Fibroblast of lung (primary cell): ENCODE data around the gene RAP1GAP2. TPM values are rescaled to one million over a fixed set of nuclear protein-coding genes. Genes with fewer than 3 reads are reported as not detected.
A peak's percentile ranks its signal among the peaks of the same experiment; 100 is the strongest.

Experiments
- DNase-seq, 2 donors: peaks; one replicate each; pipeline versions ENCODE4 v3.0.0 to v3.0.0-alpha.2; 2010; ENCODE audit warnings: low read depth in 2 of 2
- H2AFZ ChIP-seq: 2 replicates; pipeline ENCODE4 v1.5.1; 2012; ENCODE audit warnings: low read length, control low read depth, inconsistent platforms
- H3K27ac ChIP-seq: 2 replicates; pipeline ENCODE4 v1.5.1; 2011; ENCODE audit warnings: low read length, control low read depth; ENCODE audit not compliant: insufficient read depth
- H3K27me3 ChIP-seq: 2 replicates; pipeline ENCODE4 v1.5.1; 2011; ENCODE audit warnings: mild to moderate bottlenecking, low read length; ENCODE audit not compliant: control insufficient read depth, insufficient read depth
- H3K36me3 ChIP-seq: 2 replicates; pipeline ENCODE4 v1.5.1; 2011; ENCODE audit warnings: low read length; ENCODE audit not compliant: control insufficient read depth, insufficient read depth
- H3K4me1 ChIP-seq: 2 replicates; pipeline ENCODE4 v1.5.1; 2011; ENCODE audit warnings: low read length; ENCODE audit not compliant: control insufficient read depth, insufficient read depth; ENCODE audit errors: extremely low read depth
- H3K4me2 ChIP-seq: 2 replicates; pipeline ENCODE4 v1.5.1; 2011; ENCODE audit warnings: low read length, control low read depth; ENCODE audit not compliant: insufficient read depth; ENCODE audit errors: extremely low read depth
- H3K4me3 ChIP-seq, 4 experiments: fragments of 200-600 bp in 1 of 4; sonication (generic) in 1 of 4; replicated peaks in 1 of 4; 2 replicates each; pipeline ENCODE4 v1.5.1; 2011 to 2016; ENCODE audit warnings: low read length in 4 of 4, low read depth in 3 of 4, mild to moderate bottlenecking in 3 of 4, control low read depth in 2 of 4, inconsistent platforms in 1 of 4, mixed read lengths in 1 of 4; ENCODE audit not compliant: insufficient read depth in 1 of 4; ENCODE audit errors: control extremely low read depth in 1 of 4
- H3K79me2 ChIP-seq: 2 replicates; pipeline ENCODE4 v1.5.1; 2012; ENCODE audit warnings: mild to moderate bottlenecking, low read length, inconsistent platforms; ENCODE audit not compliant: control insufficient read depth, insufficient read depth
- H3K9ac ChIP-seq: 2 replicates; pipeline ENCODE4 v1.5.1; 2011; ENCODE audit warnings: mild to moderate bottlenecking, low read length, control low read depth; ENCODE audit not compliant: insufficient read depth
- H3K9me3 ChIP-seq: 2 replicates; pipeline ENCODE4 v1.5.1; 2012; ENCODE audit warnings: low read depth, low read length; ENCODE audit not compliant: control insufficient read depth, insufficient read depth
- H4K20me1 ChIP-seq: 2 replicates; pipeline ENCODE4 v1.5.1; 2011; ENCODE audit warnings: low read length; ENCODE audit not compliant: control insufficient read depth, insufficient read depth; ENCODE audit errors: extremely low read depth
- EZH2 ChIP-seq: IDR thresholded peaks from 2 replicates; pipeline ENCODE4 v1.5.1; 2012; ENCODE audit warnings: low read length, control low read depth, mild to moderate bottlenecking; ENCODE audit errors: missing control alignments
- polyA plus RNA-seq, 2 donors: library from polyadenylated mRNA; depleted of rRNA in 1 of 2; stranded (reverse) in 1 of 2; unstranded in 1 of 2; fragments of >200 nt; gene quantifications; 2 replicates each; pipeline ENCODE4 v1.2.1, GENCODE V29; 2011 to 2012; ENCODE audit warnings: missing spikeins in 1 of 2
- total RNA-seq: library from RNA; depleted of rRNA; stranded (reverse); fragments of >200 nt; gene quantifications from 2 replicates; pipeline ENCODE4 v1.2.1, GENCODE V29; 2014
- TF ChIP-seq, protein P1 (sequence below), 2 donors: IDR thresholded peaks in 1 of 2; conservative IDR thresholded peaks in 1 of 2; 1 replicate in 1 of 2; 2 replicates in 1 of 2; pipeline ENCODE4 v1.5.1; 2011 to 2012; ENCODE audit warnings: low read length in 2 of 2, control low read depth in 1 of 2, inconsistent platforms in 1 of 2, low read depth in 1 of 2, mild to moderate bottlenecking in 1 of 2

The RAP1GAP2 gene
- total and polyA plus RNA-seq, 2 donors (not counting 1 experiment from before 2014, with no cell fraction given): 0.33 to 0.99 TPM

DNA sequence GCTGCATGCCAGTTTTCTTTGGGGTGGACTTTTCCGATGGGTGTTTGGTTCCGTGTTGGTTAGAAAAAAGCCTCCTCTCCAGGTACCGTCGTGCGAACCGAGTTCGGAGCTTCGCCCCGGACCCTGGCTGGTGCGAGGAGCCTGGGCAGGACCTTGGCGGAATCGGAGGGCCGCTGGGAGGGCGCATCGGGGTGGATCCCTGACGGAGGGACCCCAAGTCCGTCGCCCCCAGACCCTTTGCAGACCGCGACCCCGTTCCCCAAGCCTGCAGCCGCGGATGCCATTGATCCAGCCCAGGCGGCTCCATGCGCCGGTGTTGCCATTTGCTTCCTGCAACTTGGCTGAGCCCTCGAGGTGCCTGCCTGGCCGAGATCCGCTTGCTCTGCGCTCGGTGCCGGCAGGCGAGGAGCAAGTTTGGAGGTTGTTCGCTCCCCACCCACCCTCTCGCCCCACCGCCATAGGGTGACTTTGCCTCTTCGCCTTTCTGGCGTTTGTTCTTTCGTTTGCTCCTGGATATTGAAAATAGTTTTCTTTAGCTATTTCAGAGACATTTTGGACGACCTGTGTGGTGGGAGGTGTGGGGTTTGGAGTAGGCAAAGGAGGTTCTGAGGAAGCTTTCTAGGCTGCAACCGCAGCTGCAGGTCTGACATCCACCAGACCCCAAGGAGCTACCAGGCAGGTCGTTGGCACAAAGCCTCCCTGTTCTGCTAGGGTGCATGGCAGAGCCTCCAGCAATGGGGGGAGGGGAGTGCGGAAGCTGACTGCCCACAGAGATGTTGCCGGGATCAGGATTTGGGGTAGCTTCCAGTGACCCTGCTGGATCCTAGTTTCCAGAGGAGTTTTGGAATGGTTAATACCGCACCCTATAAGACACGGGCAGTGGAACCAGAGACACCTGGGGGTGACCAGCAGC lies 58.2 kb downstream of the RAP1GAP2 start:
- Histone ChIP-seq H3K9ac (peak overlapping the region; percentile 50), H3K27ac (no peak overlapping the region), H3K36me3 (no peaks in the 10 kb centered on the region), H4K20me1 (no peaks in the 10 kb centered on the region), H3K4me3 (peak overlapping the region; percentile 37 to 69 (median 49)), H3K4me1 (no peaks in the 10 kb centered on the region), H2AFZ (peak overlapping the region; percentile 39), H3K9me3 (no peaks in the 10 kb centered on the region), H3K27me3 (peaks cover 8% of the 10 kb centered on the region), H3K4me2 (peak overlapping the region; percentile 62), H3K79me2 (no peaks in the 10 kb centered on the region)
- peak; percentile 56 for TF ChIP-seq EZH2
- TF ChIP-seq, protein P1, sequence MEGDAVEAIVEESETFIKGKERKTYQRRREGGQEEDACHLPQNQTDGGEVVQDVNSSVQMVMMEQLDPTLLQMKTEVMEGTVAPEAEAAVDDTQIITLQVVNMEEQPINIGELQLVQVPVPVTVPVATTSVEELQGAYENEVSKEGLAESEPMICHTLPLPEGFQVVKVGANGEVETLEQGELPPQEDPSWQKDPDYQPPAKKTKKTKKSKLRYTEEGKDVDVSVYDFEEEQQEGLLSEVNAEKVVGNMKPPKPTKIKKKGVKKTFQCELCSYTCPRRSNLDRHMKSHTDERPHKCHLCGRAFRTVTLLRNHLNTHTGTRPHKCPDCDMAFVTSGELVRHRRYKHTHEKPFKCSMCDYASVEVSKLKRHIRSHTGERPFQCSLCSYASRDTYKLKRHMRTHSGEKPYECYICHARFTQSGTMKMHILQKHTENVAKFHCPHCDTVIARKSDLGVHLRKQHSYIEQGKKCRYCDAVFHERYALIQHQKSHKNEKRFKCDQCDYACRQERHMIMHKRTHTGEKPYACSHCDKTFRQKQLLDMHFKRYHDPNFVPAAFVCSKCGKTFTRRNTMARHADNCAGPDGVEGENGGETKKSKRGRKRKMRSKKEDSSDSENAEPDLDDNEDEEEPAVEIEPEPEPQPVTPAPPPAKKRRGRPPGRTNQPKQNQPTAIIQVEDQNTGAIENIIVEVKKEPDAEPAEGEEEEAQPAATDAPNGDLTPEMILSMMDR (conservative IDR thresholded peaks at IDR 0.05 in 1 of 2, IDR thresholded peaks at IDR 0.05 in 1 of 2; ENCODE audit: low read depth in 1 of 2, low read length in 2 of 2): no peak
- peak; percentile 19 to 24 for DNase-seq

DNA sequence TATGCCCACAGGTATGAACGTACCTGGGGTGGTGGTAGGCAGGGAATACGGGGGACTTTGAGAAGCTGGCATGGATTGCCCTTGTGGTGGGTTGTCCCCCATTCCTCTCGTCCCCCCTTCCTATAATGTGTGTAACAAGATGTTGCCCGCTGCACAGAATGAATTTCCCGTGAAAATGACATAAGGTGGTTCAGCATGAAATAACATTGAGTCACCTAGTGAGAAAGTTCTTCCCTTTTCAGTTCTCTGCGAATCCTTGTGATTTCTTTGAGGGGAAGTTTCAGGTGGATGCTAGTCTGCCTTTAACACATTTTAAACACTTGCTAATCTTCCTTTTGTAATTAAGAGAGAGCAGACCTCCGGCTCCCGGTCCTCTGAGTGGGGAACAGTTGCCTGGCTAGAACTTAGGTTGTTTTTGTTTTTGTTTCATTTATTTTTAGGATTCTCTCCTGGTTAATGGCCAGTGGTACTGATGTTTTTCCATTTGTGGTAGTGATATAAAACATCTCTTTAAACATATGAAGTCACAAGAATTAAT lies 58.9 kb downstream of the RAP1GAP2 start:
- no peak overlapping the region for H2AFZ ChIP-seq
- H3K9ac ChIP-seq: no peak overlapping the region
- H3K27ac ChIP-seq: no peak overlapping the region
- no peaks in the 10 kb centered on the region for H4K20me1 ChIP-seq
- no peaks in the 10 kb centered on the region for H3K79me2 ChIP-seq
- no peak overlapping the region for H3K4me2 ChIP-seq
- H3K4me1 ChIP-seq: no peaks in the 10 kb centered on the region
- H3K9me3 ChIP-seq: no peaks in the 10 kb centered on the region
- DNase-seq: peak in 1 of 2 donors; percentile 16
- TF ChIP-seq EZH2: no peak
- TF ChIP-seq, protein P1 (conservative IDR thresholded peaks at IDR 0.05 in 1 of 2, IDR thresholded peaks at IDR 0.05 in 1 of 2; ENCODE audit: low read depth in 1 of 2, low read length in 2 of 2): no peak
- no peaks in the 10 kb centered on the region for H3K36me3 ChIP-seq
- peaks cover 8% of the 10 kb centered on the region for H3K27me3 ChIP-seq
- peak overlapping the region in 1 of 4 experiments; percentile 69 for H3K4me3 ChIP-seq

DNA sequence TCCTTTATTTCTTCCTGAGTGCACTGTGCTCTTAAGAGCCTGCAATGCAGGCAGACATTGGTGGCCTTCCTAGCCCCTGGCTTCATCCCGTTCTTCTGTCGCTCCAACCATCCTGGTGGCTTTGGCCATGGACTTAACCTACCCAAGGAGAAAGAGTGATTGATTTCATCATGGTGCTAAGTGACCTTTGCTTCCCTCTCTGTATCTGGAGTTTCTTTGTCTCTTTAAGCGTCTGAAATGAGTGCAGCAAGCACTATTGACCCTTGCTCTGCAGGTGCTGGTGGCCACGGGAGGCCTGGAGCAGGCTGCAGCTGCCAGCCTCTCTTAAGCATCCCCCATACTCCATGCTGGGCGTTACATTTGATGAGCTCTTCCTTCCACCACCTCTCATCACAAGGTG lies 60.5 kb downstream of the RAP1GAP2 start:
- Histone ChIP-seq H3K4me2 (no peak overlapping the region), H3K79me2 (no peaks in the 10 kb centered on the region), H4K20me1 (no peaks in the 10 kb centered on the region), H3K36me3 (no peaks in the 10 kb centered on the region), H3K4me1 (no peaks in the 10 kb centered on the region), H3K9me3 (no peaks in the 10 kb centered on the region), H2AFZ (no peak overlapping the region), H3K9ac (no peak overlapping the region), H3K27ac (no peak overlapping the region), H3K4me3 (no peak overlapping the region), H3K27me3 (peaks cover 8% of the 10 kb centered on the region)
- no peak for TF ChIP-seq EZH2
- TF ChIP-seq, protein P1 (conservative IDR thresholded peaks at IDR 0.05 in 1 of 2, IDR thresholded peaks at IDR 0.05 in 1 of 2; ENCODE audit: low read depth in 1 of 2, low read length in 2 of 2): no peak
- DNase-seq: no peak
